ENCODE results near the gene LRRN2. TPM values are rescaled to one million over a fixed set of nuclear protein-coding genes. Genes with fewer than 3 reads are reported as not detected.
A peak's percentile ranks its signal among the peaks of the same experiment; 100 is the strongest.

The LRRN2 gene
- total and polyA plus RNA-seq, 2 of the 8 experiments (the other 6 are each of a cell fraction or from before 2014, with no cell fraction given): 1.8 to 2.3 TPM

- Histone ChIP-seq H3K36me3 (ENCODE audit: control insufficient read depth in 2 of 4, insufficient read depth in 4 of 4, low read length in 3 of 4) (no peaks in the 10 kb centered on the region), H2BK120ac (replicated peaks; ENCODE audit: low read depth, low read length) (no peak overlapping the region), H2BK12ac (ENCODE audit: low read depth, low read length) (no peak overlapping the region), H3K4me1 (replicated peaks in 1 of 4; ENCODE audit: control insufficient read depth in 3 of 4, insufficient read depth in 4 of 4, low read length in 3 of 4) (peaks cover 3 to 11% (median 6%) of the 10 kb centered on the region in 4 experiments; a peak in 6 of 7 replicates), H2AFZ (ENCODE audit: low read length) (no peak overlapping the region), H3K56ac (replicated peaks; ENCODE audit: insufficient read length, low read depth, low read length) (no peak overlapping the region), H3K4ac (replicated peaks; ENCODE audit: insufficient read length, low read depth, low read length) (no peak overlapping the region), H3K79me2 (ENCODE audit: control insufficient read depth in 1 of 2, insufficient read depth in 2 of 2, low read length in 2 of 2) (no peaks in the 10 kb centered on the region), H3K18ac (ENCODE audit: extremely low read depth, low read length) (no peak overlapping the region), H4K20me1 (replicated peaks in 1 of 2; ENCODE audit: control insufficient read depth in 1 of 2, insufficient read depth in 2 of 2, low read length in 2 of 2) (no peaks in the 10 kb centered on the region), H2BK20ac (ENCODE audit: low read length) (no peak overlapping the region), H3K23ac (ENCODE audit: insufficient read length) (no peak overlapping the region), H4K5ac (ENCODE audit: insufficient read length, low read depth, low read length) (no peak overlapping the region), H3K14ac (ENCODE audit: insufficient read length) (no peak overlapping the region), H2AK5ac (ENCODE audit: low read depth, low read length) (no peak overlapping the region), H3K4me3 (ENCODE audit: extremely low read depth in 1 of 4, insufficient read depth in 2 of 4, low read depth in 3 of 4, low read length in 4 of 4) (no peak overlapping the region), H2BK15ac (ENCODE audit: low read length) (no peak overlapping the region), H3K79me1 (ENCODE audit: low read depth, low read length) (no peaks in the 10 kb centered on the region), H4K91ac (replicated peaks; ENCODE audit: insufficient read length, low read length) (no peak overlapping the region), H3K9ac (replicated peaks in 1 of 4; ENCODE audit: extremely low read depth in 1 of 4, low read depth in 3 of 4, low read length in 3 of 4) (no peak overlapping the region), H3K4me2 (ENCODE audit: insufficient read depth in 1 of 2, low read depth in 2 of 2, low read length in 2 of 2) (no peak overlapping the region), H3K27me3 (replicated peaks in 1 of 4; ENCODE audit: control insufficient read depth in 3 of 4, extremely low read depth in 1 of 4, insufficient read depth in 3 of 4, low read length in 3 of 4) (no peaks in the 10 kb centered on the region), H4K8ac (ENCODE audit: extremely low read depth, insufficient read depth, low read length) (peak overlapping the region; percentile 82), H3K9me3 (ENCODE audit: insufficient read depth in 2 of 2, low read depth in 1 of 2, low read length in 1 of 2) (no peaks in the 10 kb centered on the region), H2BK5ac (ENCODE audit: low read depth, low read length) (no peak overlapping the region), H3K27ac (ENCODE audit: low read depth, low read length) (no peak overlapping the region), H3K23me2 (ENCODE audit: low read depth, low read length) (no peaks in the 10 kb centered on the region)
- POLR2A ChIA-PET (ENCODE audit: partially characterized antibody): interaction anchor here (0.7 to 1.0 kb wide), 3 partner anchors 10 to 58 kb away, joined by 3 to 4 read pairs (median 3); no protein-coding TSS in a partner anchor
- CTCF ChIA-PET (ENCODE audit: partially characterized antibody): interaction anchor here (0.7 to 12.9 kb wide), 32 partner anchors 10 to 317 kb away, joined by 3 to 125 read pairs (median 6); partner anchors contain the start of gene LRRN2
- FAIRE-seq: no peak
- WGBS, 2 experiments (ENCODE audit: extremely low coverage in 1 of 2, insufficient coverage in 1 of 2, insufficient read length in 1 of 2, insufficient replicate concordance in 2 of 2, low coverage in 1 of 2, low lambda C conversion rate in 2 of 2, missing lambda C conversion rate in 1 of 2): 76% methylated on average over 3 of the region's 3 CpGs; no CpG with 5 or more reads in 1 of the 2 experiments
- DNase-seq (ENCODE audit: low read depth in 1 of 2, low spot score in 2 of 2): no peak
- TF ChIP-seq KDM1A (IDR thresholded peaks at IDR 0.05; ENCODE audit: borderline replicate concordance, low read length) (peak; percentile 28; the same call in 1 of the 2 replicates), RAD21 (IDR thresholded peaks at IDR 0.05 in 1 of 2, conservative IDR thresholded peaks at IDR 0.05 in 1 of 2; ENCODE audit: low read depth in 2 of 2, low read length in 2 of 2) (peak; percentile 31 to 48; a peak in 3 of 4 replicates), RXRA (IDR thresholded peaks at IDR 0.05; ENCODE audit: insufficient read depth, low read depth, low read length) (no peak), CTCF (IDR thresholded peaks at IDR 0.05; ENCODE audit: control extremely low read depth in 1 of 3, insufficient read depth in 1 of 3, low read depth in 1 of 3, low read length in 3 of 3) (peak; percentile 40 to 81 (median 44)), RNF2 (IDR thresholded peaks at IDR 0.05; ENCODE audit: borderline replicate concordance, low read depth, low read length, missing control alignments, poor library complexity, severe bottlenecking) (no peak), TBP (IDR thresholded peaks at IDR 0.05; ENCODE audit: low read depth, low read length) (no peak), ATF2 (IDR thresholded peaks at IDR 0.05; ENCODE audit: low read length) (no peak)
These were observed 61.6 kb downstream of the LRRN2 start for GRCh38 chr1:204623894-204624361.
